ENCODE results near the gene MORC2. TPM values are rescaled to one million over a fixed set of nuclear protein-coding genes. Genes with fewer than 3 reads are reported as not detected.

The MORC2 gene
- total RNA-seq, 1 experiment from 2014 or later = 25.4 TPM

DNA sequence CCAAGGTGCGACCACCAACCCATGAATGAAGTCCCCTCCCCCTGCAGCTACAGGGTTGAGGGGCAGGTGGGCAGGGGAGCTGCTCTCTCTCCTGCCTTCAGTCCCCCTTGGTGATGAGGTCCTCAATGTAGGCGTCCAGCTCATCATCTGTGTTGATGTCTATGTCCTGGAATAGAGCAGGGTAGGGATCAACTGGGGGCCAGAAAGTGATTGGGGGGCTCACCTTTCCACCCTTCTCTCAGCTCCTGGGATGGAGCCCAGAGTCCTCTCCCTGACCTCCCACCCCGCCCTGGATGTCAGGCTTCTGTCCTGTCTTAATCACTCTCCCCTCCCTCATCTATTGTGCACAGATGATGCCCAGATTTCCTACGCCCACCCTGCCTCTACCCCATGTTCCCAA, 41.9 kb downstream of the MORC2 start:
- Histone ChIP-seq H3K4me2 (ENCODE audit: low read length) (no peak overlapping the region), H3K9ac (ENCODE audit: low read length) (no peak overlapping the region), H3K4me1 (ENCODE audit: control insufficient read depth in 1 of 2, insufficient read depth in 2 of 2, low read length in 2 of 2) (no peaks in the 10 kb centered on the region), H3K9me2 (ENCODE audit: insufficient read depth) (no peaks in the 10 kb centered on the region), H2AFZ (ENCODE audit: low read depth, low read length, poor library complexity, severe bottlenecking) (no peak overlapping the region), H3K27me3 (ENCODE audit: insufficient read depth, low read length) (no peaks in the 10 kb centered on the region), H3K4me3 (replicated peaks in 1 of 2; ENCODE audit: low read depth in 1 of 2, low read length in 2 of 2) (no peak overlapping the region), H3K79me2 (ENCODE audit: insufficient read depth, low read length) (no peaks in the 10 kb centered on the region), H3K36me3 (ENCODE audit: control insufficient read depth in 1 of 2, insufficient read depth in 2 of 2, low read length in 2 of 2) (peaks cover 10% of the 10 kb centered on the region in 2 experiments; a peak in 3 of 4 replicates), H3K27ac (ENCODE audit: low read depth, low read length) (no peak overlapping the region), H3K9me3 (ENCODE audit: control insufficient read depth in 1 of 2, insufficient read depth in 1 of 2, low read depth in 1 of 2, low read length in 2 of 2) (no peaks in the 10 kb centered on the region), H4K20me1 (ENCODE audit: insufficient read depth) (no peaks in the 10 kb centered on the region)
- POLR2A ChIA-PET = no interaction called here
- RAD21 ChIA-PET (ENCODE audit: low non-redundant PET in 1 of 2, low total read pairs in 2 of 2, uncharacterized antibody in 2 of 2, unreplicated experiment in 2 of 2) = no interaction called here
- TF ChIP-seq EGR1 (IDR thresholded peaks at IDR 0.05; ENCODE audit: low read depth) (no peak), YY1 (IDR thresholded peaks at IDR 0.05; ENCODE audit: extremely low read depth, insufficient replicate concordance, low read depth, low read length) (no peak), CBX3 (IDR thresholded peaks at IDR 0.05; ENCODE audit: low read depth) (no peak), POLR2A (IDR thresholded peaks at IDR 0.05; ENCODE audit: borderline replicate concordance, extremely low read depth, insufficient read depth, insufficient read length) (no peak), SP1 (IDR thresholded peaks at IDR 0.05; ENCODE audit: low read depth) (no peak), EZH2phosphoT487 (IDR thresholded peaks at IDR 0.05; ENCODE audit: borderline replicate concordance) (no peak), SIN3A (IDR thresholded peaks at IDR 0.05; ENCODE audit: low read depth) (no peak), EZH2 (IDR thresholded peaks at IDR 0.05) (no peak), POLR2AphosphoS5 (IDR thresholded peaks at IDR 0.05; ENCODE audit: low read depth, low read length) (no peak)
- CTCF ChIA-PET = interaction anchor here (0.6 kb wide), 1 partner anchor 160 kb away, joined by 7 read pairs; no protein-coding TSS in a partner anchor
- no peak for ATAC-seq
- intact Hi-C loops (cut with micrococcal nuclease) = loop anchor here (10.0 kb wide), 1 partner anchor 292 kb away; the partner anchor contains the start of gene SLC35E4
- DNase-seq (ENCODE audit: low read depth, low spot score) = no peak
- BruUV-seq (replicated peaks) = no TSS peak

DNA sequence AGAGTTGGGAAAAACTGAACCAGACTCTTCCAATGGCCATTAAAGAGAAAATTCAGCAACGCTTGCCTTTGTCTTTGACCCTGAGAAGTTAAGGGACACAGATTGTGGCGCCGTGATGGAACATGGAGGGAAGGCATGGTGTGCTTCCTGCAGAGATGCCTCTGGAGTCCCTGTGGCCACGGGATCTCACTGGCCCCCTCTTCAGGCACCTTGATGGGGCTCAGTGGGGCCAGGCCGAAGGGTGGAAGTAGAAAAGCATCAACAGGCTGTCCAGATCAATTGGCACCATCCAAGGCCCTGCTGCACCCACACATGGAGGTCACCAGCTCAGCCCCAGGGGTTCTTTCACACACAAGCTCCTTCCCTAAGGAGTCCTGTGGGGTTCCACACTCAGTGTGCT, 42.9 kb downstream of the MORC2 start:
- no peak overlapping the region for H3K27ac ChIP-seq (ENCODE audit: low read depth, low read length)

More for the DNA sequence above, 42.9 kb downstream of the MORC2 start:
- Histone ChIP-seq H3K36me3 (ENCODE audit: control insufficient read depth in 1 of 2, insufficient read depth in 2 of 2, low read length in 2 of 2) (peaks cover 7 to 10% of the 10 kb centered on the region in 2 experiments; a peak in 3 of 4 replicates), H3K4me2 (ENCODE audit: low read length) (no peak overlapping the region), H3K79me2 (ENCODE audit: insufficient read depth, low read length) (no peaks in the 10 kb centered on the region), H4K20me1 (ENCODE audit: insufficient read depth) (no peaks in the 10 kb centered on the region), H3K9me2 (ENCODE audit: insufficient read depth) (no peaks in the 10 kb centered on the region), H3K27me3 (ENCODE audit: insufficient read depth, low read length) (no peaks in the 10 kb centered on the region), H3K4me3 (replicated peaks in 1 of 2; ENCODE audit: low read depth in 1 of 2, low read length in 2 of 2) (no peak overlapping the region), H3K9me3 (ENCODE audit: control insufficient read depth in 1 of 2, insufficient read depth in 1 of 2, low read depth in 1 of 2, low read length in 2 of 2) (no peaks in the 10 kb centered on the region), H3K4me1 (ENCODE audit: control insufficient read depth in 1 of 2, insufficient read depth in 2 of 2, low read length in 2 of 2) (no peaks in the 10 kb centered on the region), H2AFZ (ENCODE audit: low read depth, low read length, poor library complexity, severe bottlenecking) (no peak overlapping the region), H3K9ac (ENCODE audit: low read length) (no peak overlapping the region)
- intact Hi-C loops (cut with micrococcal nuclease) = loop anchor here (10.0 kb wide), 1 partner anchor 291 kb away; the partner anchor contains the start of gene SLC35E4
- RAD21 ChIA-PET (ENCODE audit: low non-redundant PET in 1 of 2, low total read pairs in 2 of 2, uncharacterized antibody in 2 of 2, unreplicated experiment in 2 of 2) = no interaction called here
- ATAC-seq (no peak), DNase-seq (ENCODE audit: low read depth, low spot score) (no peak)
- TF ChIP-seq CTCF (IDR thresholded peaks at IDR 0.05 in 2 of 3, conservative IDR thresholded peaks at IDR 0.05 in 1 of 3; ENCODE audit: borderline replicate concordance in 1 of 3, insufficient read depth in 1 of 3, low read depth in 2 of 3, low read length in 2 of 3) (no peak), CBX3 (IDR thresholded peaks at IDR 0.05; ENCODE audit: low read depth) (no peak), ZNF274 (IDR thresholded peaks at IDR 0.05; ENCODE audit: low read depth, low read length) (no peak), FOSL1 (IDR thresholded peaks at IDR 0.05; ENCODE audit: low read depth) (no peak), SRF (IDR thresholded peaks at IDR 0.05; ENCODE audit: low read depth) (no peak)
- TF ChIP-seq, protein P1, sequence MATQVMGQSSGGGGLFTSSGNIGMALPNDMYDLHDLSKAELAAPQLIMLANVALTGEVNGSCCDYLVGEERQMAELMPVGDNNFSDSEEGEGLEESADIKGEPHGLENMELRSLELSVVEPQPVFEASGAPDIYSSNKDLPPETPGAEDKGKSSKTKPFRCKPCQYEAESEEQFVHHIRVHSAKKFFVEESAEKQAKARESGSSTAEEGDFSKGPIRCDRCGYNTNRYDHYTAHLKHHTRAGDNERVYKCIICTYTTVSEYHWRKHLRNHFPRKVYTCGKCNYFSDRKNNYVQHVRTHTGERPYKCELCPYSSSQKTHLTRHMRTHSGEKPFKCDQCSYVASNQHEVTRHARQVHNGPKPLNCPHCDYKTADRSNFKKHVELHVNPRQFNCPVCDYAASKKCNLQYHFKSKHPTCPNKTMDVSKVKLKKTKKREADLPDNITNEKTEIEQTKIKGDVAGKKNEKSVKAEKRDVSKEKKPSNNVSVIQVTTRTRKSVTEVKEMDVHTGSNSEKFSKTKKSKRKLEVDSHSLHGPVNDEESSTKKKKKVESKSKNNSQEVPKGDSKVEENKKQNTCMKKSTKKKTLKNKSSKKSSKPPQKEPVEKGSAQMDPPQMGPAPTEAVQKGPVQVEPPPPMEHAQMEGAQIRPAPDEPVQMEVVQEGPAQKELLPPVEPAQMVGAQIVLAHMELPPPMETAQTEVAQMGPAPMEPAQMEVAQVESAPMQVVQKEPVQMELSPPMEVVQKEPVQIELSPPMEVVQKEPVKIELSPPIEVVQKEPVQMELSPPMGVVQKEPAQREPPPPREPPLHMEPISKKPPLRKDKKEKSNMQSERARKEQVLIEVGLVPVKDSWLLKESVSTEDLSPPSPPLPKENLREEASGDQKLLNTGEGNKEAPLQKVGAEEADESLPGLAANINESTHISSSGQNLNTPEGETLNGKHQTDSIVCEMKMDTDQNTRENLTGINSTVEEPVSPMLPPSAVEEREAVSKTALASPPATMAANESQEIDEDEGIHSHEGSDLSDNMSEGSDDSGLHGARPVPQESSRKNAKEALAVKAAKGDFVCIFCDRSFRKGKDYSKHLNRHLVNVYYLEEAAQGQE (IDR thresholded peaks at IDR 0.05; ENCODE audit: low read depth) = no peak
- POLR2A ChIA-PET = no interaction called here
- CTCF ChIA-PET = no interaction called here
- no TSS peak for BruUV-seq (replicated peaks)
